GM18519 (cell line): Measurements from ENCODE around the gene RNU1-1.
"Not testable (repeated sequence)": the region's sequence is repeated elsewhere in the genome, so short reads cannot be mapped to it uniquely, and the experiment has no call there.

Experiments used
- ATAC-seq: cut with Tn5 transposase; IDR thresholded peaks from one replicate; pipeline ENCODE4 v1.9.1; 2021; ENCODE audit warnings: mild to moderate bottlenecking, moderate library complexity; ENCODE audit not compliant: unreplicated experiment, low FRiP score

Gene RNU1-1

DNA sequence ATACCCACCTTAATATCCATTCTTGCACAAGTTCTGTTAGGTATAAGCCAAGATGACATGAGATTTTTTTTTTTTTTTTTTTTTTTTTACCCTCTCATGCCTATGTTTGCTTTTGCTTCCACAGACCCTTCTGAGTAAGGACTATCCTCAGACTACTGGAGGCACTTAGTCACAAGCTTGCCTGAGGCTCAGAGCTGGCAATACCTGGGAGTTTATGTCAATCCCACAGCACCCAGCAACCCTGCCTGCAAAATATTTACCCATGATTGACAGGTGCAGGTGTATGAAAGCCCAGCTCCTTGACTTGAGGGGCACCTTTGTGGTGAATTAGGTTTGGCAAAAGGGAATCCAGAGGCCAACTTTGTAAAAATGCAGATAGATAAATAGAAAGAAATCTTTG, 11.7 kb upstream of the RNU1-1 start:
- ATAC-seq, result not testable (repeated sequence)

DNA sequence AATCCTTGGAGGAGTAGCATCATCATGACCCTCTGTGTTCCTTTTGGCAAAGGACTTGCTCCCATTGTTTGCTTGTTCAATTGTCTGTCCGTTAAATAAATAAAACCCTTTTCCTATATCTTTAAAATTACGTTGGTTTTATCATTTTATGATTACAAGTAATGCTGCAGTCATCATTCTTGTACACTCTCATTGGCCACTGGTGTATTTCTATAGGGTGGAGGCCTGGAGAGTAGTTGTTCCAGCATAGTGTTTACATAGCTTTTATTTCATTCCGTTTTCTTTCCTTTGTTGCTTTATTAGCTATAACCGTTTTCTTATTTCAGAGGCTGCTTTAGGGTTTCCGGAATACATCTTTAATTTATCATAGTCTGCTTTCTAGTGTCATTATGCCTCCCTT, 7.6 kb upstream of the RNU1-1 start:
- not testable (repeated sequence) for ATAC-seq

- no peak for ATAC-seq
These were observed 7.2 kb upstream of the RNU1-1 start for GRCh38 chr1:16521288-16521583.

DNA sequence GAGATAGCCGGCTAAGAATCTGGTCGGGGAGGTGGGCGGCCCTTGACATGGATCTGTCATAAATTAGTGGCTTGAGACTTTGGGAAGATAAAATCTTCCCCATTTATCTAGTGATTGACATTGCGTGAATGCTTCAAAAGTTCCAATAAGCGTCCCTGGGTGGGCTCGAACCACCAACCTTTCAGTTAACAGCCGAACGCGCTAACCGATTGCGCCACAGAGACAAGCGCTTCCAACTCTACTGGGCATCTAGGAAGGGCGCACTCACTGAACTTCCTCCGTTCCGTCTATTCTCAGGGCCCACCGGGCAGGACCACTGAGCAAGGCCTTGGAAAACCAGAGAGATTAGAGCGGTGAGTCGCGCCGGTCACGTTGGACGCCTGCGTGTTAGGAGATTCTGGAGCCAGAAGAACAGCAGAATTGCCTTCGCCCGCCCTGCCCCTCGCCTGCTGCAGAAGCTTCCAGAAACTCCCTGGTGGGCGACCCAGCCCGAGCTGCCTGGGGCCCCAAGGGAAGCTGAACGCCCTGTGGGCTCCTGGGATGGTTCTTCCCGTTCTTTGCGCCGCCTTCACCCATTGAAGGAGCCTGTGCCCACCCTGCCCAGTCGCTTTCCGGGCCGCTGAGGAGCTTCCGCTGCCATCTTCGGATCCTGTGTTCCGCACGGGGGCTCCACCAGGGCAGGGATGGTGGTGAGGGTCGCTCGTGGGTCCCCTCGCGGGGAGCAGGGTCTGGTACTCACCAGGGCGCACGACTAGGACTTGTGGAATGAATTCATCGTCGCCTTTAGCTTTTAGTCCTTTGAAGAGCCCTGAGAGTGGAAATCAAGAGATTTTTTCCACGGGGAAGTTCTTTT, 6.6 kb upstream of the RNU1-1 start:
- ATAC-seq, result not testable (repeated sequence)

DNA sequence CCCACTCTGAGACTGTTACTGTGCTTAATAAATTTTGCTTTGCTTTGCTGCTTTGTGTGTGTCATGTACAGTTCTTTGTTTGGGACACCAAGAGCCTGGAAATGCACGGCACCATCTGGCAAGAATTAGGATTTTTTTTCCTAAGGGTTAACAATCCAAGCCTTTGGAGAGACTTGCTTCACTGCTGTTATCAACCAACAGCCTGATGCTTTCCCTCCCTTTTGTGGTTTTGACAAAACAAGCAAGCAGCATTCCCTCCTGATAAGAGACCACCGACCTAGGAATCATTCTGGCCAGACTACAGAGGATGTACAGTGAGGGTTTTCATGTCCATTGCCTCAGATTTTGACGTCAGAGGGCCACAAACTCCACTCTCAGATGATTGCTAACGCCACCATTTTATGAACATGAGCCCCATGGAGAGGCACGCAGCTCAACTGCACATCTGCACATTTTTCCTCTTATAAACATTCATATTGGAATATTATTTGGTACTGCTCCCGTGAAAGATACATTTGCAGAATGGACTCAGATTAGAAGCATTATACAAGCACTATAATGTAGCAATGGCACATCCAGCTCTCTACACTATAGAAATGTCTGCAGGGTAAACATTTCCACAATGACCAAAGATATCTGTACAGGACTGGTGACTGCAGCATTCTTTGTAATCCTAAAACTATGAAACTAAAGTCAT, 5.3 kb upstream of the RNU1-1 start:
- not testable (repeated sequence) for ATAC-seq

DNA sequence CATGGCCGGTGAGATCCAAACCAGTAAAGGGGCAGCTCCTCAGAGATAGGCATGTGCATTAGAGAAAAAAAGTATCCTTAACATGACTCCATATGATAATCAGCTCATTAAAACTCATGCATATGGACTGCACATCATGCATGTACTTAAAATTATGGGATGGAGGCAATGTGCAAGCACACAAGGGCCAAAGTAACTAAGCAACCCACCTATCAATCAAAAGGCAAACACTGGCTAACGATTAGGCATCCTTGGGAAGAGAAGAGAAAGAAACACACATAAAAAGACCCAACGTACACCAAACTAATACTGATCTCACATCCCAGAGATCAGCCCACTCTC, 4.8 kb upstream of the RNU1-1 start:
- not testable (repeated sequence) for ATAC-seq

GRCh38 chr1:16516694-16517410, 2.8 kb upstream of the RNU1-1 start:
- not testable (repeated sequence) for ATAC-seq

DNA sequence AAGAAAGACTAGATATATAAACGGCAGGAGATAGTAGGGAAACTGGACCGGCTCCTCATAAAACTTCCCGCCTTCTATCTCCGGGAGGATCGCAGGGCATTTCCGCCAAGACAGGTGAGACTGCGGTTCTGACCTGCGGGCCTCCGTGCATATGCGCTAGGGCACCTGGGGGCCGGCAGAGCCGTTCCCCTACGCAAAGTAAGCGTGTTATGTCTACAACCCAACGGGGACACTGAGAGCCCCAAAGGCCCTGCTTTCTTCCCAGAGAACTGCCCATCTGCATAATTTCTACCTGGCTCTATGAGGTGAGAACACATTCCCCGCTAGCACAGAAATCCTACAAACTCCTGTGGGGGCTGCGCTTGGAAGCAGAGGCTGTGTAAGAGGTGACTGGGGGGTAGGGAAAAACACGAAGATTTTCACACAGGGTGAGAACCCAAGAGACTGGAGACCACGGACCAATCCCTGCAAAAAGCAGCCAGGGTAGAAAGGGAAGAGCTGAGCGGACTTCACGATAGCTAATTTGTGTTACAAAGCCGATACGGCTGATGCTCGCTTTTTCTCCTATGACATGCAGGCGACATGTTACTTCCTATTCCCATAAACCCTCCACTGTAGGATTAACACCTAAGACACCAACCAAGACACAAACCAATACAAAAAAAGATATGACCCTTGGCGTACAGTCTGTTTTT, 526 bp downstream of the RNU1-1 start:
- peak; percentile 82 for ATAC-seq

GRCh38 chr1:16512624-16513411, 1.3 kb downstream of the RNU1-1 start:
- not testable (repeated sequence) for ATAC-seq

GRCh38 chr1:16511926-16512325, 2.2 kb downstream of the RNU1-1 start:
- ATAC-seq, result not testable (repeated sequence)

DNA sequence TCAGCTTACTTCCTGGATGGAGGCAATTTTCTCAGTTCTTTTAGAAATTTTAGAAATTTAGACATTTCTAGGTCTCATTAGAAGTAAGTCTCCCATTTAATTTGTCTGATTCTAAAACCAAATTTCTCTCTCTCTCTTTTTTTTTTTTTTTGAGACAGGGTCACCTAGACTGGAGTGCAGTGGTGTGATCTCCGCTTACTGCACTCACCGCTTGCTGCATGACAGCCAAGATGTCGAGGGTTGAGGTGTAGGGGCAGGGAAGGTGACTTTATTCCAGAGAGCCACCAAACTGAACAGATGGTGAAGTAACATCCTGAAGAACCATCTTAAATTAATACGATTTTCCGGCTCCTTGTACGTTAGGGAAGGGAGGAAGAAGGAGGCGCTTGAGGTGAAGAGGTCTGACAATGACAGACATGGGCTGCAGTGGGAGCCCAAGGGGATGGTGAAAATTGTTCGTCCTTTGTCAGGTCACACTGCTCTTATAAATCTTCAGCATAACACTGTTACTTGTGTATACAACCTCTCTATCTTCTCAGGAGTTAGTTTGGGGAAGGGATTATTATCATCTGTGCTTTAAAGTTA, 5.1 kb downstream of the RNU1-1 start:
- not testable (repeated sequence) for ATAC-seq

DNA sequence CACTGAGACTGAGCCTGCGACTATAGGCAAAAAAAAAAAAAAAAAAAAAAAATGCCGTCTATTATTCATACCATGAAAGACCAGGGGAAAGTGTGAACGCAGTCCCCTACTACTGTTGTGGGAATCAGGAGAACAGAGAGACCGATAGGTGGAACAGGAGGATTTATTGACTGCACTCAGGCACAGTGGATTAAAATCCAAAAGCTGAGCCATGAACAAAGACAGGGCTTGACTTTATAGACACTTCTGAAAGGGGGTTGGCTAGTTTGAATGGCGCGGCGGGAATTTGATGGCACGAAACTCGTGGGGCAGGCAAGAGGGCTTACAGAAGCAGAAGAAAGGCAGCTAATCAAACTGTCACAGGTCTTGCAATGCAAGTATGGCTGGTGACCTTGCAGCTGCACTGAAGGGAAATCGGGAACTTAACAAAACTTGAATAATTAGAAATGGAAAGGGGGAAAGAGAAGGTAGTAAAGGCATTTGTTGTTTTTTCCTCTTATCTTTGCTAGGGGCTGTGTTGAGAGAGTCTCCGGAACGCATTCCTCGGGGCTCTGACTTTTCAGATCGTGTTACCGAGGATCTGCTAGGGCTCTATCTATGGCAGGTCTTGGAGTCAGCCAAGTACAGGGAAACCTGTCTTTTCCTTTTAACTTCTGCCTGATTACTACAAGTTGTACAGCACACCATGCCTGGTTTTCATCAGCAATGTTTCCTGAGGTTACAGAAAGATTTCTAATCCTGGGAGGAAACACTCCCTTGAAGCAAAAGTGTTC, 7.5 kb downstream of the RNU1-1 start:
- not testable (repeated sequence) for ATAC-seq

- ATAC-seq, result not testable (repeated sequence)
These were observed 8.2 kb downstream of the RNU1-1 start for GRCh38 chr1:16505870-16506269.

GRCh38 chr1:16503494-16503893, 10.6 kb downstream of the RNU1-1 start:
- no peak for ATAC-seq

DNA sequence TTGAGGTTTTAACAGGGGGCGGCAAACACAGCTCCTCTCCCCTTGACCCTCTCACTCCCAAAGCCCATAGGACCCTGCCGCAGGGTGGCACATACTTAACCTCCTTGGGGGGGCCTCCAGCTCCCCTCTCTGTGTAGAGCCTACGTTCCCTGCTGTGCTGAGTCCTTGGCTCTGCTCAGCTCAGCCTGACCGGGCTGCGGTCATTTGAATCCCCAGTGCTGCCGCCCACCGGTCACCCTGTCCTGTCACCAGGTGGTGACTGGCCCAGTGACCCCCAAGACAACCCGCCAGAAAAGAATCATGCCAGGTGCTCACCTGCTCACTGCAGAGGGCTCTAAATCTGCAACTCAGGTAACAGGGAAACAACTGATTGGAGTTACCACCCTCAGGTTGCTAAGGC, 12.6 kb downstream of the RNU1-1 start:
- ATAC-seq, result not testable (repeated sequence)

DNA sequence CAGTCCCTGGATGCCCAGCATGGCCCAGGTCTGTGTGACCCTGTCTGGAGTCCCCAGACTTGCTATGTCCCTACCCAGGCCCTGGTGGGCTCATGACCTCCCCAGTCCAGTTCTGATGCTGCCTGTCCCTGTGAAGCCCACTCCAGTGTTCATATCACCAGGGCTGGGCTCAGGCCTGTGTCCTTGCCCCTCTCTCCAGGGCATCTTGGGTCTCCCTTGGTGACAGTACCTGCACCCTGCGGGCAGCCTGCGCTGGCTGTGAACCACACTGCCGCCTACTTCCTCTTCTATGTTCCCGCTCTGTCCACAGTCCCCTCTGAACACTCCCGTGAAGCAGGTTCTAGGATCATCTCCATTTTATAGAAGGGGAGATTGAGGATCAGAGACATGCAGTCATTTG, 13.1 kb downstream of the RNU1-1 start:
- ATAC-seq, result not testable (repeated sequence)

GRCh38 chr1:16500466-16500865, 13.6 kb downstream of the RNU1-1 start:
- not testable (repeated sequence) for ATAC-seq

DNA sequence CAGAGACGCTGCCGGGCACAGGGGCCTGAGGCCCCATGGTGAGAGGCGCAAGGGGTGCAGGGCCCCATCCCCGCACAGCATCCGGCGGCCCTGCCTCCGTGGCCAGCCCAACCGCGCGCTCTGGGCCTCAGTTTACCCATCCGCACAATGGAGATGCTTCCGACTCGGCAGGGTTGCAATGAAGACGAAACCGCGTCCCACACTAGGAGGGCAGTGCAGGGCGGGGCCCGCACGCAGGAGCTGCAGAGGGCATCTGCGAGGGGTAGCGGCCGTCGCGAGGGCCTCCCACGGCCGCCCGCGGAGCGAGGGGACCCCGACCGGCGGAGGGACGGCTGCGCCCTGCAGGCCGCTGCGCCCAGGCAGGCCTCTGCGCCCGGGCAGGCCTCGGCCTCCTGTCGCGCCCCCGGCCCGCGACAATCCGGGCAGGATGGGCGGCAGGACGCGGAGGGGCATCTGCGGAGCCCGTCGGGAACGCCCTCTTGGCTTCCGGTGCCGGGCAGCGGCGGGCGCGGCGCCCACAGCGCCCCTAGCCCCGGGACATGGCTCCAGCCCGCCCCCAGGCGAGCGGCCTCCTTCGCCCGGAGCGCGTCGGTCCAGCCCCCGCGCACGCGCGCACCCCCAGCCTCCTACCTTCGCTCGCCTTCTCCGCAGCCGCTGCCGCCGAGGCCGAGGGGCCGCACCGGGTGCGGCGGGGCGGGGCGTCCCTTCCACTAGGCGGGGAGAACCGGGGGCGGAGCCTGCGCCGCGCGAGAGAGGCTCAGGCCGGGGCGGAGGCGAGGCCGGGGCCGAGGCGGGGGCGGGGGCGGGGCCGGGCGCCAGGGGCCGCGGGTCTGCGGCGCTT, 15.3 kb downstream of the RNU1-1 start:
- no peak for ATAC-seq
